Measurements from ENCODE around the gene DAB1.

DNA sequence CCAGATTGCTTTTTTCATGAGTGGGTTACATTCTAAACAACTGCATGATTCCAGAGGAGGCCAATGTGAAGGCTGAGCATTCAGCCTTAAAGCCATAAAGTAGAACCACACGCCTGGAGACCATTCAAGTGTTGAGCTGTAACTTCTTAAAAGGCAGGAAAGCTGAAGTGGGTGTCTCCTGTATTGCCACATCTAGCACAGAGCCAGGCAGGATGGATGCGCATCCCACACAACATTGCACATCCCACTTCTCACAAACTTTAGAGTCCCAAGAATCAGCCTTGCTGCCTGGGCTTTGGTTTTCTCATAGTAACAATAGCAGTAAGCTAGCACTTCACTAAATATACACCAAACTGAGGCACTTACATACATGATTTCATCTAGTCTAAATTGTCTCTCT, 151.7 kb downstream of the DAB1 start:
- TF ChIP-seq ZEB2 (tag by site-specific recombination; IDR thresholded peaks at IDR 0.05) (no peak), ZBTB17 (tag by site-specific recombination; IDR thresholded peaks at IDR 0.05) (no peak), ZNF175 (tag by site-specific recombination; IDR thresholded peaks at IDR 0.05) (no peak), ZNF23 (tag by site-specific recombination; IDR thresholded peaks at IDR 0.05; ENCODE audit: borderline replicate concordance) (no peak)
- TF ChIP-seq, protein P1, sequence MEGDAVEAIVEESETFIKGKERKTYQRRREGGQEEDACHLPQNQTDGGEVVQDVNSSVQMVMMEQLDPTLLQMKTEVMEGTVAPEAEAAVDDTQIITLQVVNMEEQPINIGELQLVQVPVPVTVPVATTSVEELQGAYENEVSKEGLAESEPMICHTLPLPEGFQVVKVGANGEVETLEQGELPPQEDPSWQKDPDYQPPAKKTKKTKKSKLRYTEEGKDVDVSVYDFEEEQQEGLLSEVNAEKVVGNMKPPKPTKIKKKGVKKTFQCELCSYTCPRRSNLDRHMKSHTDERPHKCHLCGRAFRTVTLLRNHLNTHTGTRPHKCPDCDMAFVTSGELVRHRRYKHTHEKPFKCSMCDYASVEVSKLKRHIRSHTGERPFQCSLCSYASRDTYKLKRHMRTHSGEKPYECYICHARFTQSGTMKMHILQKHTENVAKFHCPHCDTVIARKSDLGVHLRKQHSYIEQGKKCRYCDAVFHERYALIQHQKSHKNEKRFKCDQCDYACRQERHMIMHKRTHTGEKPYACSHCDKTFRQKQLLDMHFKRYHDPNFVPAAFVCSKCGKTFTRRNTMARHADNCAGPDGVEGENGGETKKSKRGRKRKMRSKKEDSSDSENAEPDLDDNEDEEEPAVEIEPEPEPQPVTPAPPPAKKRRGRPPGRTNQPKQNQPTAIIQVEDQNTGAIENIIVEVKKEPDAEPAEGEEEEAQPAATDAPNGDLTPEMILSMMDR (tag by site-specific recombination; IDR thresholded peaks at IDR 0.05), result no peak
